HFFc6 (cell line): ENCODE results near the gene RBFOX2. TPM values are rescaled to one million over a fixed set of nuclear protein-coding genes. Genes with fewer than 3 reads are reported as not detected.

Experiments used
- DNase-seq: peaks from one replicate; pipeline ENCODE4 v3.0.0-alpha.2; 2018
- H3K27ac Mint-ChIP-seq: 2 replicates; pipeline ENCODE4 v1.8.0; 2020; ENCODE audit warnings: mild to moderate bottlenecking, mixed read lengths
- H3K27me3 Mint-ChIP-seq: 2 replicates; pipeline ENCODE4 v1.8.0; 2021; ENCODE audit warnings: mild to moderate bottlenecking, moderate library complexity, mixed read lengths; ENCODE audit not compliant: insufficient read depth
- H3K36me3 Mint-ChIP-seq: 2 replicates; pipeline ENCODE4 v1.8.0; 2021; ENCODE audit warnings: low read depth, mixed read lengths
- H3K4me1 Mint-ChIP-seq: 2 replicates; pipeline ENCODE4 v1.8.0; 2020; ENCODE audit warnings: low read depth, mixed read lengths
- H3K4me3 Mint-ChIP-seq: 2 replicates; pipeline ENCODE4 v1.8.0; 2020; ENCODE audit warnings: mild to moderate bottlenecking, moderate library complexity, mixed read lengths
- H3K9me3 Mint-ChIP-seq: 2 replicates; pipeline ENCODE4 v1.8.0; 2020; ENCODE audit warnings: mild to moderate bottlenecking, mixed read lengths
- total RNA-seq, 6 experiments: library from RNA; stranded (reverse); fragmentation: NEBNext Ultra II Directional; extraction: Animal tissue kit (Norgen Biotek cat#: 25700); gene quantifications; 2 replicates in 1 of 6; 3 replicates in 5 of 6; pipeline ENCODE4 v1.2.3, GENCODE V29; 2021
- TF ChIP-seq, protein P1 (sequence below): fragments of 200-600 bp; sonication (generic); IDR thresholded peaks from 2 replicates; pipeline ENCODE4 v1.5.0; 2021; ENCODE audit warnings: antibody characterized with exemption, mild to moderate bottlenecking

Gene RBFOX2
- total RNA-seq, 6 experiments from 2014 or later, result 139 to 165 (median 155) TPM

DNA sequence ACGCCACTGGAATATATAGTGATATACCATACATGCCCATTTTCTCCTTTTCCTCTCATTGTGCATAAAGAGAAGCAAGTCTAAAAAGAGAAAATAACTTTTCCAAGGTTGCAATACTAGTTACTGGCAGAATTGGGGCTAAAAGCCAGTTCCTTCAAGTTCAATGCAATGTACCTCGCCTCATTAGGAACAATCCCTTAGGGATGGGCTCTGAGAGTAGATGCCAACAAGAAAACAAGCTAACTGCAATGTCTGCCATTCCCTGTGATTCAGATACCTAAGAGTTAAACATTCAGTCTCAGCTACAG is 114.3 kb downstream of the RBFOX2 start:
- TF ChIP-seq, protein P1, sequence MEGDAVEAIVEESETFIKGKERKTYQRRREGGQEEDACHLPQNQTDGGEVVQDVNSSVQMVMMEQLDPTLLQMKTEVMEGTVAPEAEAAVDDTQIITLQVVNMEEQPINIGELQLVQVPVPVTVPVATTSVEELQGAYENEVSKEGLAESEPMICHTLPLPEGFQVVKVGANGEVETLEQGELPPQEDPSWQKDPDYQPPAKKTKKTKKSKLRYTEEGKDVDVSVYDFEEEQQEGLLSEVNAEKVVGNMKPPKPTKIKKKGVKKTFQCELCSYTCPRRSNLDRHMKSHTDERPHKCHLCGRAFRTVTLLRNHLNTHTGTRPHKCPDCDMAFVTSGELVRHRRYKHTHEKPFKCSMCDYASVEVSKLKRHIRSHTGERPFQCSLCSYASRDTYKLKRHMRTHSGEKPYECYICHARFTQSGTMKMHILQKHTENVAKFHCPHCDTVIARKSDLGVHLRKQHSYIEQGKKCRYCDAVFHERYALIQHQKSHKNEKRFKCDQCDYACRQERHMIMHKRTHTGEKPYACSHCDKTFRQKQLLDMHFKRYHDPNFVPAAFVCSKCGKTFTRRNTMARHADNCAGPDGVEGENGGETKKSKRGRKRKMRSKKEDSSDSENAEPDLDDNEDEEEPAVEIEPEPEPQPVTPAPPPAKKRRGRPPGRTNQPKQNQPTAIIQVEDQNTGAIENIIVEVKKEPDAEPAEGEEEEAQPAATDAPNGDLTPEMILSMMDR, result no peak
- Mint-ChIP-seq H3K4me1 (peaks cover 90% of the 10 kb centered on the region), H3K9me3 (no peaks in the 10 kb centered on the region), H3K36me3 (no peaks in the 10 kb centered on the region), H3K27me3 (no peaks in the 10 kb centered on the region; the same call in 1 of the 2 replicates), H3K4me3 (peak overlapping the region; percentile 87), H3K27ac (peak overlapping the region; percentile 81)
- no peak for DNase-seq

- TF ChIP-seq, protein P1, result no peak
- Mint-ChIP-seq H3K4me1 (peaks cover 87% of the 10 kb centered on the region), H3K9me3 (no peaks in the 10 kb centered on the region), H3K36me3 (no peaks in the 10 kb centered on the region), H3K27ac (peak overlapping the region; percentile 81), H3K27me3 (no peaks in the 10 kb centered on the region; the same call in 1 of the 2 replicates), H3K4me3 (peak overlapping the region; percentile 28)
- no peak for DNase-seq
These were observed 114.7 kb downstream of the RBFOX2 start for GRCh38 chr22:35913925-35914324.

DNA sequence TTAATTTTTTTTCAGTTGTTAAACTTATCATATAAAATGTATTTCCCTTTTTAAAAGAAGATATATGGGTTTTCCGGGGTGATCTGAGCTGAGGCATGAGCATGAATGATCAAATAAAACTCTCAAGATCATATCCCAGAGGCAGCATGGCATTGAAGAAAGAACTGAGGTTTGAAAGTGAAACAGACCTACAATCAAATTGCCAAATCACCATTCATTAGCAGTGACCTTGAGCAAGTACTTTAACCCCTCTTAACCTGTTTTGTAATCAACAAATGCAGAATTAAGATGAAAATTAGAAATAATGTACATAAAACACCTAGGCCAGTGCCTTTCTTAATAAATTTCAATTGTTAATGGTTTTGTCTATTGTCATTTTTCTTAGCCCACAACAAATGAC is 116.0 kb downstream of the RBFOX2 start:
- Mint-ChIP-seq H3K27ac (no peak overlapping the region), H3K4me1 (peaks cover 74% of the 10 kb centered on the region), H3K4me3 (no peak overlapping the region), H3K9me3 (no peaks in the 10 kb centered on the region), H3K27me3 (no peaks in the 10 kb centered on the region; the same call in 1 of the 2 replicates), H3K36me3 (no peaks in the 10 kb centered on the region)
- TF ChIP-seq, protein P1, result no peak
- no peak for DNase-seq

DNA sequence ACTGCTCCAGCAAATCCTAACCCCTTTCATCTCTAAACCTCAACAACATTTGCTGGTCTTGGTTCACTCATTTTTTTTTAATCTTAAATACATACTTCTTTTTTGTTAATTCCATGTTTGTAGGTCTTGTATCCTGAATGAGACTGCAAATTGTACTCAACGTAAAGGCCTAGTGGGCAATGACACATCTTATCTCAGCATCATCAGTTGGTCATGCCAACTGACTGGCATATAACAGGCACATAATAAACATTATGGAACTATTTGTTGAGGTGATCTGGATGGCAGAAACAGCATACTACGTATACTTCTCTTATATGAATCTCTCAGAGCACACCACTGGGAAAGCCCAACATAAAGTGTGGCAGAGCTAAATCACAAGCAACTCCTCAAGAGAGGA is 116.7 kb downstream of the RBFOX2 start:
- Mint-ChIP-seq H3K9me3 (no peaks in the 10 kb centered on the region), H3K27me3 (no peaks in the 10 kb centered on the region; the same call in 1 of the 2 replicates), H3K4me1 (peaks cover 71% of the 10 kb centered on the region), H3K36me3 (no peaks in the 10 kb centered on the region), H3K27ac (peak overlapping the region; percentile 12; the same call in 1 of the 2 replicates), H3K4me3 (no peak overlapping the region)
- TF ChIP-seq, protein P1, result no peak
- DNase-seq, result no peak

GRCh38 chr22:35910926-35911325 is 117.7 kb downstream of the RBFOX2 start:
- TF ChIP-seq, protein P1, result no peak
- Mint-ChIP-seq H3K4me1 (peaks cover 70% of the 10 kb centered on the region), H3K36me3 (no peaks in the 10 kb centered on the region), H3K4me3 (no peak overlapping the region), H3K27ac (no peak overlapping the region), H3K27me3 (no peaks in the 10 kb centered on the region; the same call in 1 of the 2 replicates), H3K9me3 (no peaks in the 10 kb centered on the region)
- no peak for DNase-seq
